ENCODE measurements around the gene ROR2. TPM values are rescaled to one million over a fixed set of nuclear protein-coding genes. Genes with fewer than 3 reads are reported as not detected.

The ROR2 gene
- total RNA-seq, 6 experiments from 2014 or later = 0.09 TPM; not detected in 5

GRCh38 chr9:91697201-91697600, 252.8 kb downstream of the ROR2 start:
- Mint-ChIP-seq H3K27me3 (ENCODE audit: insufficient read depth) (peaks cover 16% of the 10 kb centered on the region), H3K36me3 (ENCODE audit: low read depth) (no peaks in the 10 kb centered on the region)

GRCh38 chr9:91694081-91694870, 255.8 kb downstream of the ROR2 start:
- DNase-seq = no peak
- H3K27ac Mint-ChIP-seq = no peak overlapping the region
- no peaks in the 10 kb centered on the region; the same call in 1 of the 2 replicates for H3K4me1 Mint-ChIP-seq (ENCODE audit: low read depth)
- H3K9me3 Mint-ChIP-seq = no peaks in the 10 kb centered on the region
- H3K27me3 Mint-ChIP-seq (ENCODE audit: insufficient read depth) = peaks cover 13% of the 10 kb centered on the region
- TF ChIP-seq CTCF (IDR thresholded peaks at IDR 0.05) = no peak
- H3K4me3 Mint-ChIP-seq = no peak overlapping the region
- H3K36me3 Mint-ChIP-seq (ENCODE audit: low read depth) = no peaks in the 10 kb centered on the region

More at GRCh38 chr9:91697201-91697600, 252.8 kb downstream of the ROR2 start:
- H3K27ac Mint-ChIP-seq = no peak overlapping the region
- no peaks in the 10 kb centered on the region; the same call in 1 of the 2 replicates for H3K4me1 Mint-ChIP-seq (ENCODE audit: low read depth)
- no peak for DNase-seq
- no peaks in the 10 kb centered on the region for H3K9me3 Mint-ChIP-seq
- TF ChIP-seq CTCF (IDR thresholded peaks at IDR 0.05) = no peak
- no peak overlapping the region for H3K4me3 Mint-ChIP-seq

- no peak for TF ChIP-seq CTCF (IDR thresholded peaks at IDR 0.05)
- no peak for DNase-seq
- Mint-ChIP-seq H3K36me3 (ENCODE audit: low read depth) (no peaks in the 10 kb centered on the region), H3K4me1 (ENCODE audit: low read depth) (no peaks in the 10 kb centered on the region; the same call in 1 of the 2 replicates), H3K4me3 (no peak overlapping the region), H3K27ac (no peak overlapping the region), H3K9me3 (no peaks in the 10 kb centered on the region), H3K27me3 (ENCODE audit: insufficient read depth) (peaks cover 13% of the 10 kb centered on the region)
Measured at GRCh38 chr9:91693226-91693625, 256.8 kb downstream of the ROR2 start.

GRCh38 chr9:91690540-91691249, 259.3 kb downstream of the ROR2 start:
- Mint-ChIP-seq H3K27ac (no peak overlapping the region), H3K9me3 (no peaks in the 10 kb centered on the region), H3K4me3 (no peak overlapping the region), H3K27me3 (ENCODE audit: insufficient read depth) (peaks cover 9% of the 10 kb centered on the region), H3K36me3 (ENCODE audit: low read depth) (no peaks in the 10 kb centered on the region), H3K4me1 (ENCODE audit: low read depth) (no peaks in the 10 kb centered on the region)
- TF ChIP-seq CTCF (IDR thresholded peaks at IDR 0.05) = no peak
- no peak for DNase-seq

GRCh38 chr9:91689006-91689405, 261.0 kb downstream of the ROR2 start:
- TF ChIP-seq CTCF (IDR thresholded peaks at IDR 0.05) = no peak

More at GRCh38 chr9:91689006-91689405, 261.0 kb downstream of the ROR2 start:
- no peaks in the 10 kb centered on the region for H3K9me3 Mint-ChIP-seq
- H3K27ac Mint-ChIP-seq = no peak overlapping the region
- H3K4me1 Mint-ChIP-seq (ENCODE audit: low read depth) = no peaks in the 10 kb centered on the region
- no peaks in the 10 kb centered on the region for H3K36me3 Mint-ChIP-seq (ENCODE audit: low read depth)
- no peak overlapping the region for H3K4me3 Mint-ChIP-seq
- H3K27me3 Mint-ChIP-seq (ENCODE audit: insufficient read depth) = peaks cover 9% of the 10 kb centered on the region
- DNase-seq = no peak

All from HFFc6 (cell line).